ENCODE measurements around the gene KLK5. TPM values are rescaled to one million over a fixed set of nuclear protein-coding genes. Genes with fewer than 3 reads are reported as not detected.

Gene KLK5
- total RNA-seq, 8 experiments from 2014 or later = 0.45 to 0.47 TPM; not detected in 6

GRCh38 chr19:50931023-50931422 lies 21.8 kb downstream of the KLK5 start:
- Histone ChIP-seq H3K4me3 (no peak overlapping the region), H3K27ac (no peak overlapping the region), H3K4me1 (replicated peaks in 1 of 2) (no peaks in the 10 kb centered on the region)
- in situ Hi-C loops (cut with MboI; ENCODE audit: low pct_unique_long_range_greater_than_20kb in 2 of 9, low sequenced_read_pairs in 9 of 9, unreplicated experiment in 9 of 9) = loop anchor here in 2 of 9 experiments (10.0 to 25.0 kb wide), 2 partner anchors 164 to 569 kb away; partner anchors contain the start of gene NAPSA (in 1 of the 2)
- ATAC-seq (replicated peaks in 6 of 8) = no peak

- ATAC-seq (replicated peaks in 6 of 8) = no peak
- in situ Hi-C loops (cut with MboI; ENCODE audit: low pct_unique_long_range_greater_than_20kb in 2 of 9, low sequenced_read_pairs in 9 of 9, unreplicated experiment in 9 of 9) = loop anchor here in 1 of 9 experiments (25.0 kb wide), 1 partner anchor 567 kb away; the partner anchor contains the start of gene NAPSA
- H3K27ac ChIP-seq = no peak overlapping the region
- H3K4me1 ChIP-seq (replicated peaks in 1 of 2) = no peaks in the 10 kb centered on the region
- H3K4me3 ChIP-seq = no peak overlapping the region
- WGBS, 10 experiments = 40 to 100% (median 80%) methylated on average over 1 to 4 of the region's 5 CpGs; no CpG with 5 or more reads in 1 of the 10 experiments
Measured at GRCh38 chr19:50928831-50929230, 24.0 kb downstream of the KLK5 start.

- peaks cover 0 to 9% of the 10 kb centered on the region in 2 donors for H3K4me1 ChIP-seq (replicated peaks in 1 of 2)
- H3K27ac ChIP-seq = no peak overlapping the region
- in situ Hi-C loops (cut with MboI; ENCODE audit: low pct_unique_long_range_greater_than_20kb in 2 of 9, low sequenced_read_pairs in 9 of 9, unreplicated experiment in 9 of 9) = loop anchor here in 1 of 9 experiments (25.0 kb wide), 1 partner anchor 564 kb away; the partner anchor contains the start of gene NAPSA
- H3K4me3 ChIP-seq = no peak overlapping the region
- no peak for ATAC-seq (replicated peaks in 6 of 8)
- 33 to 95% (median 77%) methylated on average over 1 to 10 of the region's 11 CpGs; no CpG with 5 or more reads in 2 of the 10 experiments for WGBS, 10 experiments
Measured at GRCh38 chr19:50926144-50926543, 26.7 kb downstream of the KLK5 start.

GRCh38 chr19:50925734-50926133 lies 27.1 kb downstream of the KLK5 start:
- in situ Hi-C loops (cut with MboI; ENCODE audit: low pct_unique_long_range_greater_than_20kb in 2 of 9, low sequenced_read_pairs in 9 of 9, unreplicated experiment in 9 of 9) = loop anchor here in 1 of 9 experiments (25.0 kb wide), 1 partner anchor 563 kb away; the partner anchor contains the start of gene NAPSA

GRCh38 chr19:50924586-50924985 lies 28.3 kb downstream of the KLK5 start:
- Histone ChIP-seq H3K4me1 (replicated peaks in 1 of 2) (peaks cover 0 to 10% of the 10 kb centered on the region in 2 donors), H3K4me3 (no peak overlapping the region), H3K27ac (no peak overlapping the region)
- WGBS, 10 experiments = 0 to 78% (median 39%) methylated on average over 1 to 6 of the region's 6 CpGs
- no peak for ATAC-seq (replicated peaks in 6 of 8)
- in situ Hi-C loops (cut with MboI; ENCODE audit: low pct_unique_long_range_greater_than_20kb in 2 of 9, low sequenced_read_pairs in 9 of 9, unreplicated experiment in 9 of 9) = loop anchor here in 2 of 9 experiments (25.0 kb wide), 1 partner anchor 562 kb away; the partner anchor contains the start of gene NAPSA (in 2 of the 2)

More at GRCh38 chr19:50925734-50926133, 27.1 kb downstream of the KLK5 start:
- ATAC-seq (replicated peaks in 6 of 8) = no peak
- 58 to 100% (median 89%) methylated on average over 1 to 2 of the region's 2 CpGs; no CpG with 5 or more reads in 1 of the 10 experiments for WGBS, 10 experiments
- H3K4me3 ChIP-seq = no peak overlapping the region
- H3K4me1 ChIP-seq (replicated peaks in 1 of 2) = peaks cover 0 to 10% of the 10 kb centered on the region in 2 donors
- H3K27ac ChIP-seq = no peak overlapping the region

- Histone ChIP-seq H3K4me1 (replicated peaks in 1 of 2) (peaks cover 0 to 10% of the 10 kb centered on the region in 2 donors), H3K4me3 (no peak overlapping the region), H3K27ac (no peak overlapping the region)
- peak; percentile 99 to 100 (median 100) for ATAC-seq (replicated peaks in 6 of 8)
- in situ Hi-C loops (cut with MboI; ENCODE audit: low pct_unique_long_range_greater_than_20kb in 2 of 9, low sequenced_read_pairs in 9 of 9, unreplicated experiment in 9 of 9) = loop anchor here in 2 of 9 experiments (25.0 kb wide), 1 partner anchor 560 kb away; the partner anchor contains the start of gene NAPSA (in 2 of the 2)
- 3 to 48% (median 38%) methylated on average over 2 to 14 of the region's 21 CpGs; no CpG with 5 or more reads in 3 of the 10 experiments for WGBS, 10 experiments
Measured at GRCh38 chr19:50922317-50922853, 30.5 kb downstream of the KLK5 start.

DNA sequence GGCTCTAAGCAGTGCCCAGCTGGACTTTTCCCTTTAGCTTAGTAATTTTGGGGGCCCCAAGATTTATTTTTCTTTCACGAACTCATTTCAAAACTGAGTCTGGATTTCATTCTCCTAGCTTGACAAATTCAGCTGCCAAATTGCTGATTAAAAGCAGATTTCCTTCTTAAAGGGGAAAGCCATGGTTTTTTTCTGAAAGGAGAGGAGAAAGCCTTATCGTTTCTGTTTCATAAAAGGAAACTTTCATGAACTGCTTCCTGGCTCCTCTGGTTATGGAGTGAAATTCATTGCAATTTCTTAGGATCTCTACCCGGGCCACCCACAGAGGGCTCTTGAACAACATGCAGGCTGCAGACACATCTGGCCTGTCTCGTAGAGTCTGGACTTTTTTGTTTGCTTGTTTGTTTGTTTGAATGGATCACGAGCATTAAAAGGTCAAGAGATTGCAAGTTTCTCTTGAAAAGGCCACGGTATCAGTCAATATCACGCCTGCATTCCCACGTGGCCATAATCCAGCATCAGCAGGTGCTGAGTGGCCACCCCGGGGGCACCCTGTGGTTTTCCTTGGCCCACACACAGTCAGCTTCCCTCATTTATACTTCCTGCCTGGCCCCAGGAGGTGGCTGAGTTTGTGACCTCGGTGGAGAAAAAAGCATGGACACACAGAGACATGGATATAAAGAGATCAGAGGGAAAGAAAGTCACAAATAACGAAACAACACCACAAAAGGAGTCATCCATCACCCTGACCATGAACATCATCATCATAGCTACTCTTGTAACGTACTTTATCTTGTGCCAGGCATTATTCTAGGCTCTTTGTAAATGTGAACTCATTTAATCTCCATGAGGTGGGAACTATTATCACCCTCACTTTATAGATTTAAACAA lies 31.2 kb downstream of the KLK5 start:
- Histone ChIP-seq H3K4me1 (replicated peaks in 1 of 2) (peaks cover 0 to 10% of the 10 kb centered on the region in 2 donors), H3K4me3 (no peak overlapping the region), H3K27ac (peak overlapping the region in 1 of 2 donors; percentile 42)
- in situ Hi-C loops (cut with MboI; ENCODE audit: low pct_unique_long_range_greater_than_20kb in 2 of 9, low sequenced_read_pairs in 9 of 9, unreplicated experiment in 9 of 9) = loop anchor here in 2 of 9 experiments (25.0 kb wide), 1 partner anchor 559 kb away; the partner anchor contains the start of gene NAPSA (in 2 of the 2)
- 0 to 17% (median 8%) methylated on average over 1 to 10 of the region's 12 CpGs for WGBS, 10 experiments
- ATAC-seq (replicated peaks in 6 of 8) = peak in 7 of 8 experiments; percentile 37 to 63 (median 54)

GRCh38 chr19:50916069-50916468 lies 36.8 kb downstream of the KLK5 start:
- Histone ChIP-seq H3K4me3 (no peak overlapping the region), H3K4me1 (replicated peaks in 1 of 2) (no peaks in the 10 kb centered on the region), H3K27ac (no peak overlapping the region)
- no peak for ATAC-seq (replicated peaks in 6 of 8)
- in situ Hi-C loops (cut with MboI; ENCODE audit: low pct_unique_long_range_greater_than_20kb in 2 of 9, low sequenced_read_pairs in 9 of 9, unreplicated experiment in 9 of 9) = loop anchor here in 2 of 9 experiments (25.0 kb wide), 1 partner anchor 554 kb away; the partner anchor contains the start of gene NAPSA (in 2 of the 2)
- 67 to 100% (median 67%) methylated on average over 1 of the region's 2 CpGs; no CpG with 5 or more reads in 7 of the 10 experiments for whole genome bisulfite sequencing, 10 experiments

DNA sequence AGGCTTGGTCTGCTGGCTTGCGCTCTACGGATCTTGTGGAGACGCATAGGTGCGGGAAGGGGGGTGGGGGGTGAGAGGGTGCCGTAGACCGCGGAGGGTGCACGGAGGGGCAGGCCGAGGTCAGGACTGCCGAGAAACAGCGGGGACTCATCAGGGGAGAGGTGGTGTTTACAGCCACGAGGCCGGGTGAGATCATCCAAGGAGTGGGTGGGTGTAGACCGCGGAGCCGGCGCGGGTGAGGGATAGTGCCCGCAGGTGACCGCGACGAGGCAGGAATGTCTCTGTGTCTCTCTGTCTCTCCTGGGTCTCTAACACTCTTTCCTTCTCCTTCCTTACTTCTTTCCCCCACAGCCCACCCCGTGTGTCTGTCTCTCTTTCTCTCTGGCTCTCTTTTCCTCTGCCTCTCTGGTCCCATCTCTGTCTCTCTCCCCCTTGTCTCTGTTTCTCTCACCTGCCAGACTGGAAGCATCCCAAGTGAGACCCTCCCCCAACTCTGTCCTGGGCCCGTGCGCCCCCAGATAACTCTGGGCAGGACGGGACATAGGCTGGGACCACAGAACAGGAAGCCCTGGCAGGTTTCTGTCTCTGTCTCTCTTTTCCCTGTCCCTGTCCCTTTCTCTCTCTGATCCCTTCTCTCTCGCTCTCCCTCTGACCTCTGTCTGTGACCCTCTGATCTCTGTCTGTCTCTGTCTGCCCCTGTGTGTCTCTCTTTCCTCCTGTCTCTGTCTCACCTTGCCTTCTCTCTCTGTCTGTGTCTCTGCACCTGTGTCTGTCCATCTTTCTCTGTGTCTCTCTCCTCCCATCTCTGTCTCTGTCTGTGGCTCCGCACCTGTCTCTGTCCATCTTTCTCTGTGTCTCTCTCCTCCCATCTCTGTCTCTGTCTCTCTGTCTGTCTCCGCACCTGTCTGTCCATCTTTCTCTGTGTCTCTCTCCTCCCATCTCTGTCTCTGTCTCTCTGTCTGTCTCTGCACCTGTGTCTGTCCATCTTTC lies 39.8 kb downstream of the KLK5 start:
- H3K4me3 ChIP-seq = no peak overlapping the region
- WGBS, 10 experiments = 10 to 82% (median 52%) methylated on average over 1 to 12 of the region's 29 CpGs; no CpG with 5 or more reads in 2 of the 10 experiments
- in situ Hi-C loops (cut with MboI; ENCODE audit: low pct_unique_long_range_greater_than_20kb in 2 of 9, low sequenced_read_pairs in 9 of 9, unreplicated experiment in 9 of 9) = loop anchor here in 2 of 9 experiments (25.0 kb wide), 1 partner anchor 551 kb away; the partner anchor contains the start of gene NAPSA (in 2 of the 2)
- peak in 6 of 8 experiments; percentile 32 to 77 (median 47) for ATAC-seq (replicated peaks in 6 of 8)
- H3K4me1 ChIP-seq (replicated peaks in 1 of 2) = no peaks in the 10 kb centered on the region
- H3K27ac ChIP-seq = no peak overlapping the region

DNA sequence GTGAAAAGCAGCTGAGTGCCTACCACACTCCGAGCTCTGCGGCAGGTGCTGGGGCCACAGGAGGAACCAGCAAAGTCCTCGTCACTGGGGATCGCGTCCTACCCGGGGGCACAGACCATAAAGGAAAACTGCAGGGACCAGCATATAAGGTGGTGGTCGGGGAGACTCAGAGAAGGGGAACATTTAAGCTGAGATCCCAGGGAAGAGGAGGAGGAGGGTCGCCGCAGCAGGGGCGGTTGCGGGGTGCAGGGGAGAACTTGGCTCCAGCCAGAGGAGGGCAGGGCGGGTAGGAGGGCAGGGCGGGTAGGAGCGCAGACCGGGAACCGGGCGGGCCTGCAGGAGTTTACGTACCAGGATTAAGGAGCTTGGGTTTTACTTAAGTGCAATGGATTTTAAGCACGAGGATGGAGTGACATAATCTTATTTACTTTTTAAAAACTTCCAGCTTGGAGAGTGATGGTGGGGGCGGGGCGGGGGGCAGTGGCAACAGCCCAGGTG lies 40.7 kb downstream of the KLK5 start:
- peak in 1 of 8 experiments; percentile 23 for ATAC-seq (replicated peaks in 6 of 8)
- Histone ChIP-seq H3K4me1 (replicated peaks in 1 of 2) (no peaks in the 10 kb centered on the region), H3K27ac (no peak overlapping the region), H3K4me3 (no peak overlapping the region)
- in situ Hi-C loops (cut with MboI; ENCODE audit: low pct_unique_long_range_greater_than_20kb in 2 of 9, low sequenced_read_pairs in 9 of 9, unreplicated experiment in 9 of 9) = loop anchor here in 2 of 9 experiments (25.0 kb wide), 1 partner anchor 550 kb away; the partner anchor contains the start of gene NAPSA (in 2 of the 2)
- 0 to 76% (median 58%) methylated on average over 1 to 10 of the region's 21 CpGs; no CpG with 5 or more reads in 4 of the 10 experiments for WGBS, 10 experiments

- H3K4me1 ChIP-seq (replicated peaks in 1 of 2) = no peaks in the 10 kb centered on the region
- no peak within 1 kb of the TSS for H3K4me3 ChIP-seq
- no peak for ATAC-seq (replicated peaks in 6 of 8)
- in situ Hi-C loops (cut with MboI; ENCODE audit: low pct_unique_long_range_greater_than_20kb in 2 of 9, low sequenced_read_pairs in 9 of 9, unreplicated experiment in 9 of 9) = loop anchor here in 2 of 9 experiments (25.0 kb wide), 1 partner anchor 549 kb away; the partner anchor contains the start of gene NAPSA (in 2 of the 2)
- no peak within 1 kb of the TSS for H3K27ac ChIP-seq
- WGBS, 10 experiments = 1 to 78% (median 58%) methylated on average over 3 to 8 of the region's 9 CpGs
Measured at GRCh38 chr19:50911206-50912101, 41.4 kb downstream of the KLK5 start, which contains the start of gene KLK4. TSS of gene KLK4 (minus strand) at chr19:50911395. CDS start at chr19:50910738, 657 bp downstream.
